ENCODE measurements around the gene SMIM21. TPM values are rescaled to one million over a fixed set of nuclear protein-coding genes. Genes with fewer than 3 reads are reported as not detected.

SMIM21 gene
- not detected for total RNA-seq

DNA sequence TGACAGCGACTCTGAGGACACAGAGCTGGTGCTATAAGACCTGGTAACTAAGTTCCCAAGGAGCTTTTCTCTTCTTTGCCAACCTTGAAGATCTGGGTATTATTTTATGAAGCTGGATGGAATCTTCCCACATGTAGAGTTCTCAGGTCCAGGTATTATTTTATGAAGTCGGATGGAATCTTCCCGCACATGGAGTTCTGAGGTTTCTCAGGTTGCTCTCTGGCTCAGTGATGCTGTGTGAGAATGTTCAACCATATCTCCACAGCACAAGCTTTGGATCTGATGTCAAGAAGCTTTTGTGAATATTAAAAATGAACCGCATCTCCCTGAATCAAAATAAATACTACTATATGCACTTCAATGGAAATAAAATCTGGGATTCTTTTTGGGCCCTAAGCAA, at the start of gene SMIM21:
Gene SMIM21 (minus strand): TSS at position 101 of the 400 bp plus-strand sequence. CDS start 140 bp downstream, outside the sequence.
- no peak within 1 kb of the TSS for H3K4me3 Mint-ChIP-seq
- DNase-seq: no peak

GRCh38 chr18:75475228-75475627, 47.7 kb upstream of the SMIM21 start:
- Mint-ChIP-seq H3K27ac (no peak overlapping the region), H3K4me3 (no peak overlapping the region), H3K27me3 (no peaks in the 10 kb centered on the region), H3K9me3 (no peaks in the 10 kb centered on the region), H3K36me3 (no peaks in the 10 kb centered on the region), H3K4me1 (no peaks in the 10 kb centered on the region)
- DNase-seq: no peak

More for the DNA sequence above, at the start of gene SMIM21:
- Mint-ChIP-seq H3K36me3 (no peaks in the 10 kb centered on the region), H3K27me3 (peaks cover 6% of the 10 kb centered on the region), H3K4me1 (no peaks in the 10 kb centered on the region), H3K27ac (no peak within 1 kb of the TSS), H3K9me3 (no peaks in the 10 kb centered on the region)

DNA sequence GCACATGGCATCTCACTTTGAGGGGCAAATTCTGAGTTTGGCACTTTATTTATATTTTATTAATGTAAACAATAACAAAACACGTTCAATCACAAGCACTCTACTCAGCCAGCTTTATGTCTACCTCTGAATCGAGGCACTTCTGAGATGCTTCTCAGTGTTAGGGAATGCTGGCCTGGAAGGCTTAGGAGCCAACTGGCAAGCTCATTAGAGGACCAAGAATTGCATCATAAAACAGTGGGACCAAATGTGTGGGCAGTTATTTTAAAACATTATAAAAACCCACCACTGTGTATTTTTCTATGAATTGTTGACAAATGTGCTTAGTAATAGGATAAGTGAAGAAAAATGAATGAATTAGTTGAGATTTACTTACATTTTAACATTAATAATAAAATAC, 46.8 kb upstream of the SMIM21 start:
- no peak for DNase-seq
- no peak overlapping the region for H3K4me3 Mint-ChIP-seq
- no peak overlapping the region for H3K27ac Mint-ChIP-seq
- H3K27me3 Mint-ChIP-seq: no peaks in the 10 kb centered on the region
- no peaks in the 10 kb centered on the region for H3K36me3 Mint-ChIP-seq
- H3K4me1 Mint-ChIP-seq: no peaks in the 10 kb centered on the region
- no peaks in the 10 kb centered on the region for H3K9me3 Mint-ChIP-seq

DNA sequence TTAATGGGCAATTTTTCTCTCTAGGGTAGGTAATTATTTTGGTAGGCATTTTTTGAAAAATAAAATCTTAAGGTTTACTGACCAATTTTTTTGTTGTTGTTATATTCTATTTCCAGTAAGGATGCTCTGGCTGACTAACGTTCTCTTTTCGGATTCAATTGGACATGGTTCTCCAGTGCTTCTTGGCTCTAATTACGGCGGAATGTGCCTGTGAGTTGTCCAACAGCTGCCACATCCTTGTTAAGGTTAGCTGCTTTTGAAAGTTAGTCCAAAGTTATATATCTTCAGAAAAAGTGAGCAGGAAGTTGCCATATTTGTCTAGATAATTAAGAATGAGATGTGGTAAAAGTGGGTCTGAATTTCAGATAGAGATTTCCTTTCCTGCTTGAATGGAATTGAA, 45.8 kb upstream of the SMIM21 start:
- Mint-ChIP-seq H3K27me3 (no peaks in the 10 kb centered on the region), H3K27ac (no peak overlapping the region), H3K4me1 (no peaks in the 10 kb centered on the region), H3K4me3 (no peak overlapping the region), H3K9me3 (no peaks in the 10 kb centered on the region), H3K36me3 (no peaks in the 10 kb centered on the region)
- no peak for DNase-seq

- Mint-ChIP-seq H3K27me3 (no peaks in the 10 kb centered on the region), H3K36me3 (no peaks in the 10 kb centered on the region), H3K4me1 (no peaks in the 10 kb centered on the region), H3K4me3 (no peak overlapping the region), H3K9me3 (no peaks in the 10 kb centered on the region), H3K27ac (no peak overlapping the region)
- no peak for DNase-seq
Measured at GRCh38 chr18:75472906-75473305, 45.4 kb upstream of the SMIM21 start.

- Mint-ChIP-seq H3K4me3 (no peak overlapping the region), H3K36me3 (no peaks in the 10 kb centered on the region), H3K4me1 (no peaks in the 10 kb centered on the region), H3K27me3 (no peaks in the 10 kb centered on the region), H3K9me3 (no peaks in the 10 kb centered on the region), H3K27ac (no peak overlapping the region)
- DNase-seq: no peak
Measured at GRCh38 chr18:75472396-75472795, 44.9 kb upstream of the SMIM21 start.

DNA sequence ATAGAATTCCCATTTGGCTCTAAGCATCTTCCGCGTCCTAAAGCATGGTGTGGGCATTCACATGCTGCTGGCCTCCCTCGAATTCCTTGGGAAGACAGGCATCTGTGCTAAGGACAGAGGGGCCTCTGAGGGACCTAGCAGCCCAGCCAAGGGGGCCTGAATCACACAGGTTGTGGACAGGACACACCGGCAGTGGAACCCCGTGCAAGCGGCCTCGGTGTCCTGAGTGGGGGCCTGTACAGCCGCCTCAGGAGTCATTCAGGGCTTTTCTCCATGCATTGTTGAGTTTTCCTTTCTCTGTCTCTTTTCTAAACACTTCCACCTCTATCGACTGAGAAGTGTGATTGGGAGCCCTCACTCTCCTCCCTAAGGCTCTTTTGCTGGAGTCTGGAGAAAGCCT, 44.3 kb upstream of the SMIM21 start:
- no peaks in the 10 kb centered on the region for H3K4me1 Mint-ChIP-seq

DNA sequence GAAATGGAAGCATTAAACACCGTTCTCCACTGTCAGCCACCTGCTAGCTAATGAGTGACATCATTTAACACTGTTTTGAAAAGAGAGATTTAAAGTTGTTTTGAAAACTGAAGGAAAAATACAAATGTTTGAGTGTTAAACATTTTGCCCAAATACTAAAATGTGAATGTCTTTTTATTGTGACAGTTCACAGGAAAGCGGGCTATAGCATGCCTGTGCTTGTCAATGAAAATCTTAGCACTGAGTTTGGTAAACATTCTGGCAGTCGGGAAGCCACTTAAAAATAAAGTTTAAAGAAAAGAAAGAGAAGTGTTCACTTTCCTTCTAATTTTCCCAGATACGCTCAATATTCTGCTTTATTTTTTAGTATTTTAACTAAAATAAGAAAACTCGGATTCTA, 40.3 kb upstream of the SMIM21 start:
- no peaks in the 10 kb centered on the region for H3K9me3 Mint-ChIP-seq
- H3K36me3 Mint-ChIP-seq: no peaks in the 10 kb centered on the region
- H3K4me1 Mint-ChIP-seq: no peaks in the 10 kb centered on the region
- no peaks in the 10 kb centered on the region for H3K27me3 Mint-ChIP-seq
- H3K4me3 Mint-ChIP-seq: no peak overlapping the region
- no peak overlapping the region for H3K27ac Mint-ChIP-seq
- no peak for DNase-seq

More for the DNA sequence above, 44.3 kb upstream of the SMIM21 start:
- no peak overlapping the region for H3K4me3 Mint-ChIP-seq
- H3K36me3 Mint-ChIP-seq: no peaks in the 10 kb centered on the region
- no peaks in the 10 kb centered on the region for H3K9me3 Mint-ChIP-seq
- H3K27ac Mint-ChIP-seq: no peak overlapping the region
- H3K27me3 Mint-ChIP-seq: no peaks in the 10 kb centered on the region
- DNase-seq: no peak

- Mint-ChIP-seq H3K4me3 (no peak overlapping the region), H3K4me1 (no peaks in the 10 kb centered on the region), H3K27ac (no peak overlapping the region), H3K27me3 (no peaks in the 10 kb centered on the region), H3K9me3 (no peaks in the 10 kb centered on the region), H3K36me3 (no peaks in the 10 kb centered on the region)
- DNase-seq: no peak
Measured at GRCh38 chr18:75467281-75467795, 39.8 kb upstream of the SMIM21 start.

- peaks cover 4% of the 10 kb centered on the region for H3K27me3 Mint-ChIP-seq
- H3K4me3 Mint-ChIP-seq: no peak overlapping the region
- peaks cover 2% of the 10 kb centered on the region for H3K9me3 Mint-ChIP-seq
- no peaks in the 10 kb centered on the region for H3K4me1 Mint-ChIP-seq
- H3K36me3 Mint-ChIP-seq: no peaks in the 10 kb centered on the region
- no peak for DNase-seq
- no peak overlapping the region for H3K27ac Mint-ChIP-seq
Measured at GRCh38 chr18:75464356-75464755, 36.9 kb upstream of the SMIM21 start.

DNA sequence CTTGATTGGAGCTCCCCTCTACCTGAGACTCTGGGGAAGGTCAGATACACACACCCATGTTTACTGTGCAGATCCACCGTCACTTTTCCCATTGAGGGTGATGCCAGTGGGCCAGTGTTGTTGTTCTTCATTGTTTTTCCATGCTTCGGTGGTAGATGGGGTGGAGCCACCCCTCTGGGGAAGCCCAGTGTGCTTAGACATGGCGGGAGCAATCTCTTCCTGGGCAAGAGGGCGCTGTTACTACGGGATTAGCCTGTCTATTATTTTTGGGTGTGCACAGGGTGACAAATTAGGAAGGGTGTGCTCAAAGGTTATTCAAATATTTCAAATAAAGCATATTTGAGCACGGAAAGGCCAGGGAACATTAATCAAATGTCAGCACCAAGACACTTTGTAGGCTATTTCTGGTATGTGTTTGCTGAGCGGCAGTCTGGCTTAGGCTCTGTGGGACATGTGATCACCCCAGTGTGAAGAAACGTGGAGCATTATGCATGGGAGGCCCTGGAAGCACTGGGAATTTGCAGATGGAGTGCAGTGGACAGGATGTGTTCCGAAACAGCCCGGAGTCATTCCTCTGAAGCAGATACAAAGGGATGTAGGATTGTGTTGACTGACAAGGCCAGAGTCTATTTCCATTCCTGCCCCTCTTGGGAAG, 34.8 kb upstream of the SMIM21 start:
- Mint-ChIP-seq H3K9me3 (peaks cover 17% of the 10 kb centered on the region), H3K4me1 (no peaks in the 10 kb centered on the region), H3K4me3 (no peak overlapping the region), H3K36me3 (peaks cover 11% of the 10 kb centered on the region), H3K27ac (no peak overlapping the region), H3K27me3 (peaks cover 22% of the 10 kb centered on the region)
- DNase-seq: no peak

DNA sequence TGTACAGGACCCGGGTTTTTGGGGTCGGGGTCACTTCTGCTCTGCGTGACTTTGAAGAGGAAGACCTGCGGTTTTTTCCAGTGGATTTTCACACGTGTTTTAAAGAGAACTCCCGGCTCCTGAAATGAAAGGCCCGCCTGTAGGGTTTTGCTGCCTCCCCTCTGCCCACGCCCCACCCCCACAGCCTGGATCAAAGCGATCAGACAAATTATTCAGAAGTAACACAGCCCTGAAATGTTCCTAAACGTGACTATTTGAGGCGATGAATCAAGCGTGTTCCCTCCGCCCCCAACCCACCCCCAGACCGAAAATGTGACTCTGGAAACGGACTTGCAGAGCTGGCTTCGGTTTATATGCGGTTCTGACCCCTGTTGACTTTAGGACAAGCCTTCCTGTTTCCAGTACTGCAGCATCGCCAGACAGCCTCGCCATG, 28.7 kb upstream of the SMIM21 start:
- Mint-ChIP-seq H3K36me3 (peaks cover 13% of the 10 kb centered on the region), H3K9me3 (peaks cover 17% of the 10 kb centered on the region), H3K4me1 (peaks cover 7% of the 10 kb centered on the region), H3K27me3 (peaks cover 63% of the 10 kb centered on the region), H3K4me3 (peak overlapping the region; percentile 56), H3K27ac (no peak overlapping the region)
- no peak for DNase-seq

DNA sequence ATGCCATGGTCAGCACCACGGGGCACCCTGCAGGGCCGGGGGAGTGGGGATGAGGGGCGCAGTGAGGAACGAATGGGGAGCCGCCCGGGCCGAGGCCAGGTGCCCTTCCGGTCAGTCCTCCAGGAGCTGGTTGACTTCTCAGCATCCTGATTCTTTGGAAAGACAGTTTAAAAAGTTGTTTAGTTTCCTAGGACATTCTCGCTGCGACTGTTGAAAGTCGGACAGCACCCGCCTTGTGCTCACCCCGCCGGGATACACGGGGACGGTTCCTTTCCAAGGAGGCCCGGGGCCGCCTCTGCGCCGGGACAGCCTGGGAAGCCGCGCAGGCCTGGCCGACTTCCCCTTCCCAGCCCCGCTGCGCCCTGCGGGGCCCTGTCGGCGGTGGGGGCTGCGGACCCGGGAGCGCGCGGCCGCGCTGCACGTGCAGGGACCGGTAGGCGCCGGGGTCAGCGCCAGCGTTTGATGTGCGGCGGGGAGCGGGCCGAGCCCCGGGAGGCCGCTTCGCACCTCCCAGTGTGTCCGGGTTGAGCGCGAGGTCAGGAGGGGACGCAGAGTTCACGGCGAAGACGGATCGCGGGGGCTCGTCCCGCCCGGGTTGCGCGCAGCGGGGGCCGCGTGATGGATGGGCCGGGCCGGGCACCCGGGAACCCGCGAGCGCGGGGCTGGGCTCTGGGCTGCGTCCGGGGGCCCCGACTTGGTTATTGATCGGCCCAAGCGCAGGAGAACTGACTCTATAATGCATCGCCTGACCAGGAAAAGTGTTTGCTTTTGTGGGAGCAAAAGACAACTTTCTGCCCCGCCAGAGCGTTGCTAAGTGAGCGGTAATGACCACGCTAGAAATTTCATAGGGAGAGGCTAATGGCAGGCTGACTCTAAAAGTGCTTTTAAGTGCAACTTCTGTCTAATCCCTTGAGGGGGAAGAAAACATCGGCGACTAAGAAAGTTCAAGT, 28.0 kb upstream of the SMIM21 start:
- H3K27me3 Mint-ChIP-seq: peaks cover 63% of the 10 kb centered on the region
- H3K27ac Mint-ChIP-seq: no peak overlapping the region
- DNase-seq: peak; percentile 17
- peak overlapping the region; percentile 56 for H3K4me3 Mint-ChIP-seq
- peaks cover 7% of the 10 kb centered on the region for H3K4me1 Mint-ChIP-seq
- peaks cover 13% of the 10 kb centered on the region for H3K36me3 Mint-ChIP-seq
- peaks cover 17% of the 10 kb centered on the region for H3K9me3 Mint-ChIP-seq

DNA sequence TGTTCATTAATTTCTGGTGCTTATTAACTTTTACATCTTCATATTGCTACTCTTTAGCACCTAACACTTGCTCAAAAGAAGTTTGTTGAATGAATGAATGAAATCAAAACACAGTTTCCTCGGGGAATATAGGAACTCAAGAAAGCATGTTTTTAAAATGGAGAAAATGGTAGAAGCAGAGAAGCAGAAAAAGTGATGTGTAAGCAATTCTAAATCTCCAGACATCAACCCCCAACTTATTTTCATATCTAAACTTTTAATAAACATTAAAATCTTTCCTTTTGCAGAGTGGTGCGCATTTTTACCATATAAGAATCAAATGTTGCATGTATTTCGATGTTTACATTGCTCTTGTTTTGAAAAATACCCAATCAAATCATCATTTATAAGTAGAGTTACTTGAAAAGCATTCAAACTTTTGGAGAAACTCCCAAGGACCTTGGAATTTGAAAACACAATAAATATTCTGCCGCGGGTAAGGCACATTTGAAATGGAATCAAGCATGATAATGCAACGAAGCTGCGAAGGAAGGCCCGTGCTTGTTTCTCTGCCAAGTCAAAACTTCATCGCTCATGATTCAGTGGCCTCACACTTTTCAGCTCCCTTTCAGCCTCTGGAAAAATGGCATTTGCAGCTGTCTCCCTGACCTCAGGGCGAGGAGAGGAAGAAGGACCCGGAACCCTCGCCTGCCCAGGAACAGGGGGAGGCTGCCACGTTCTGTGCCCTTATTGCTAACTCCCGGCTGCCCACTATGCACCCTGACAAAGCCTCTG, 26.7 kb upstream of the SMIM21 start:
- DNase-seq: no peak
- H3K9me3 Mint-ChIP-seq: peaks cover 16% of the 10 kb centered on the region
- H3K27ac Mint-ChIP-seq: no peak overlapping the region
- H3K27me3 Mint-ChIP-seq: peaks cover 65% of the 10 kb centered on the region
- H3K36me3 Mint-ChIP-seq: peaks cover 13% of the 10 kb centered on the region
- H3K4me3 Mint-ChIP-seq: no peak overlapping the region
- H3K4me1 Mint-ChIP-seq: peaks cover 7% of the 10 kb centered on the region

DNA sequence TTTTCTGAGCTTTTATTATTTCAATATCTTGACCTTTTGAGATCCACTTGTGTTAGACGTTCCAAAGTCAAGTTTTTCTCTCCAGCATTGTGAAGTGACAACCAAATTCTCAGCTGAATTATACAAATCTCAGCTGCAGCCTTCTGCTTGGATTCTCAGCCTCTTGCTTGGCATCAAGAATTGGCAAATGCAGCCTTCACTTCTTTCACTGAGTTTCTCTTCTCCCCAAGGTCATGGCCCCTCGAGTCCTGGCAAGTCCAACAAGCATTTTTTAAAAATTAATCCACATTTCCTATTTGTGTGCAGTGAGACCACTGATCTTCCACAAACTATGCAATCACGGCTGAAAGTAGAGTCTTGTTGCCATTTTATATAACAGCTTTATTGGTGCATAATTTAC, 23.4 kb upstream of the SMIM21 start:
- no peak for DNase-seq
- H3K9me3 Mint-ChIP-seq: peaks cover 9% of the 10 kb centered on the region
- H3K4me1 Mint-ChIP-seq: peaks cover under 1% of the 10 kb centered on the region
- peaks cover 1% of the 10 kb centered on the region for H3K36me3 Mint-ChIP-seq
- H3K27ac Mint-ChIP-seq: no peak overlapping the region
- no peak overlapping the region for H3K4me3 Mint-ChIP-seq
- peaks cover 45% of the 10 kb centered on the region for H3K27me3 Mint-ChIP-seq
